ENCODE measurements around the gene MANBA.
"Not testable (repeated sequence)": the region's sequence is repeated elsewhere in the genome, so short reads cannot be mapped to it uniquely, and the experiment has no call there.

DNA sequence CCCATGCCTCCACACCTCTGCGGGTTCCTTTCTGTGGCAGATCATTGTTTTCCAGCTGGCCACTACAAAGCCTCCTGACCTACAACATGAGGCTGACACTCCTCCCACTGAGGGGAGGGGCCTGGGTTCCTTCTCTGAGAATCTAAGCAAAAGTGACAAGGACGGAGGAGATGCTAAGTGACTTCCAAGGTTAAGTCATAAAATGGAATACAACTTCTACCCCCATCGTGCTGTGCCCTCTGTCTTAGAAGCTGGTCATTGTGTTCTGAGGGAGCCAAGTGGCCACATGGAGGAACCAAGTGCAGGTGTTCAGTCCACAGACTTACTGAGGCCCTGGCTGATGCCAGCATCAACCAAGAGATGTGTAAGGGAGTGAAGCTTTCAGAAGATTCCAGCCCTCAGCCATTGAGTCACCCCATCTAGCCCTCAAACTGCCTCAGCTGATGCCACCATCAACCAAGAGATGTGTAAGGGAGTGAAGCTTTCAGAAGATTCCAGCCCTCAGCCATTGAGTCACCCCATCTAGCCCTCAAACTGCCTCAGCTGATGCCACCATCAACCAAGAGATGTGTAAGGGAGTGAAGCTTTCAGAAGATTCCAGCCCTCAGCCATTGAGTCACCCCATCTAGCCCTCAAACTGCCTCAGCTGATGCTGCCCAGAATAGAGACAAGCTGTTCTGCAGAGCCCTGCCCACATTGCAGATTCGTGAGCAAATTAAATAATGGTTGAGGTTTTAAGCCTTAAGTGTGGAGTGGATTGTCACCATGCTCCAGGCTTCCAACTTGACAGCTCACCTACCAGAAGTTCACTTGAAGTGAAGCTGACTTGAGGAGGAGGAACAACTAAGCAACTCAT lies 140.8 kb downstream of the MANBA start:
- TF ChIP-seq, protein P1, sequence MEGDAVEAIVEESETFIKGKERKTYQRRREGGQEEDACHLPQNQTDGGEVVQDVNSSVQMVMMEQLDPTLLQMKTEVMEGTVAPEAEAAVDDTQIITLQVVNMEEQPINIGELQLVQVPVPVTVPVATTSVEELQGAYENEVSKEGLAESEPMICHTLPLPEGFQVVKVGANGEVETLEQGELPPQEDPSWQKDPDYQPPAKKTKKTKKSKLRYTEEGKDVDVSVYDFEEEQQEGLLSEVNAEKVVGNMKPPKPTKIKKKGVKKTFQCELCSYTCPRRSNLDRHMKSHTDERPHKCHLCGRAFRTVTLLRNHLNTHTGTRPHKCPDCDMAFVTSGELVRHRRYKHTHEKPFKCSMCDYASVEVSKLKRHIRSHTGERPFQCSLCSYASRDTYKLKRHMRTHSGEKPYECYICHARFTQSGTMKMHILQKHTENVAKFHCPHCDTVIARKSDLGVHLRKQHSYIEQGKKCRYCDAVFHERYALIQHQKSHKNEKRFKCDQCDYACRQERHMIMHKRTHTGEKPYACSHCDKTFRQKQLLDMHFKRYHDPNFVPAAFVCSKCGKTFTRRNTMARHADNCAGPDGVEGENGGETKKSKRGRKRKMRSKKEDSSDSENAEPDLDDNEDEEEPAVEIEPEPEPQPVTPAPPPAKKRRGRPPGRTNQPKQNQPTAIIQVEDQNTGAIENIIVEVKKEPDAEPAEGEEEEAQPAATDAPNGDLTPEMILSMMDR (IDR thresholded peaks at IDR 0.05; ENCODE audit: insufficient read depth, low read length, poor library complexity, severe bottlenecking) = not testable (repeated sequence)
- TF ChIP-seq EZH2phosphoT487 (conservative IDR thresholded peaks at IDR 0.05; ENCODE audit: low read length) = not testable (repeated sequence)
